IPS-18c (cell line): ENCODE measurements around the gene MKS1.

Experiments used
- H3K4me3 ChIP-seq: 2 replicates; pipeline ENCODE4 v1.7.0; 2013; ENCODE audit warnings: low read depth, mild to moderate bottlenecking, low read length, moderate library complexity; ENCODE audit not compliant: insufficient read depth
- H3K9me3 ChIP-seq: one replicate; pipeline ENCODE4 v1.6.1; 2013; ENCODE audit warnings: mild to moderate bottlenecking, low read length, moderate library complexity; ENCODE audit not compliant: control insufficient read depth, insufficient read depth

The MKS1 gene

GRCh38 chr17:58156839-58157803 is 61.9 kb downstream of the MKS1 start:
- Histone ChIP-seq H3K9me3 (no peaks in the 10 kb centered on the region), H3K4me3 (peak overlapping the region; percentile 53)
